Upper lobe of left lung (tissue), 4 donors: ENCODE measurements around the gene BSN.

Source experiments
- EP300 ChIP-seq, 4 donors: sonication (generic); formaldehyde crosslinking; IDR thresholded peaks; one replicate each; pipeline ENCODE4 v1.5.1; 2017; ENCODE audit warnings: antibody characterized with exemption in 4 of 4, control low read depth in 2 of 4
- POLR2A ChIP-seq, 4 donors: fragments of 450-650 bp; IDR thresholded peaks; one replicate each; pipeline ENCODE4 v1.5.1; 2016 to 2017; ENCODE audit warnings: antibody characterized with exemption in 4 of 4, mild to moderate bottlenecking in 2 of 4
- POLR2AphosphoS5 ChIP-seq, 2 donors: sonication (generic); formaldehyde crosslinking; IDR thresholded peaks; one replicate each; pipeline ENCODE4 v1.5.1; 2017; ENCODE audit warnings: antibody characterized with exemption in 2 of 2
- TF ChIP-seq, protein P1 (sequence below), 6 experiments: fragments of 450-650 bp in 4 of 6; fragments of 200-600 bp in 2 of 6; sonication (generic) in 2 of 6; IDR thresholded peaks; one replicate each; pipeline ENCODE4 v1.5.1; 2016 to 2019; ENCODE audit warnings: antibody characterized with exemption in 6 of 6

GRCh38 chr3:49706456-49707112 is 152.3 kb downstream of the BSN start:
- TF ChIP-seq, protein P1, sequence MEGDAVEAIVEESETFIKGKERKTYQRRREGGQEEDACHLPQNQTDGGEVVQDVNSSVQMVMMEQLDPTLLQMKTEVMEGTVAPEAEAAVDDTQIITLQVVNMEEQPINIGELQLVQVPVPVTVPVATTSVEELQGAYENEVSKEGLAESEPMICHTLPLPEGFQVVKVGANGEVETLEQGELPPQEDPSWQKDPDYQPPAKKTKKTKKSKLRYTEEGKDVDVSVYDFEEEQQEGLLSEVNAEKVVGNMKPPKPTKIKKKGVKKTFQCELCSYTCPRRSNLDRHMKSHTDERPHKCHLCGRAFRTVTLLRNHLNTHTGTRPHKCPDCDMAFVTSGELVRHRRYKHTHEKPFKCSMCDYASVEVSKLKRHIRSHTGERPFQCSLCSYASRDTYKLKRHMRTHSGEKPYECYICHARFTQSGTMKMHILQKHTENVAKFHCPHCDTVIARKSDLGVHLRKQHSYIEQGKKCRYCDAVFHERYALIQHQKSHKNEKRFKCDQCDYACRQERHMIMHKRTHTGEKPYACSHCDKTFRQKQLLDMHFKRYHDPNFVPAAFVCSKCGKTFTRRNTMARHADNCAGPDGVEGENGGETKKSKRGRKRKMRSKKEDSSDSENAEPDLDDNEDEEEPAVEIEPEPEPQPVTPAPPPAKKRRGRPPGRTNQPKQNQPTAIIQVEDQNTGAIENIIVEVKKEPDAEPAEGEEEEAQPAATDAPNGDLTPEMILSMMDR (IDR thresholded peaks at IDR 0.05) = no peak
- TF ChIP-seq POLR2A (IDR thresholded peaks at IDR 0.05) (no peak), POLR2AphosphoS5 (IDR thresholded peaks at IDR 0.05) (no peak), EP300 (IDR thresholded peaks at IDR 0.05) (no peak)
